ENCODE results near the gene APOD.

The APOD gene

DNA sequence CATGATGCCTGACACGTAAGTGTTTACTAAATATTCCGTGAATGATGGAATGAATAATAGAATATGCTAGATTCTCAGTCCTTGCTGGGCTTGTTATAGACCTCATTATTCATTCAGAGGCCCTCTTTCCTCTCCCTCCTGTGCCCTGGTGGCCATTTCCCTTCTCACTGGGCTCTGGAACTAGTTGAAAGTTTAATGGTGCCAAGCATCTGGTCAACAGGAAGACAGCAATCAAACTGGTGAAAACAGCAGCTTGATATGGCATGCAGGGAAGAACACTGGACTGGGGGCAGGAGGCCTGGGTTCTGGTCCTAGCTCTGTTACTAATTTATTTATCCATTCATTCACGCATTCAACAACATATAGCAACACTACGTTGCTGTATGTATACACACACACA lies 3.7 kb upstream of the APOD start:
- DNase-seq: no peak

DNA sequence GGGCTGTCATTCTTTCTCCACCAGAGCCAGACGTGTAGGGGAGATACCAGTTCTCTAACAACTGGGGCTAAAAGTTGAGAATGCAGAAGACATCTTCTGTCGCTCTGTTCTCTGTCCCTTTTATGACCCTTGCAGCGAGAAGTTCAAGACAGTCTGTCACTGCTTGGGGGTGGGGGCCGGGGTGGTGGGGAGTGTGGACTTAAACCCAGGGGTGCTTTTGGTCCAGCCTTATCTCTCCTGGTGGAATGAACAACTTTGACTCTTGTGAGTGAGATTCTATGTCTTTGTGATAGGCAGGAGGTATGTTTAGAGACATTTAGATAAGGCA lies 767 bp upstream of the APOD start:
- no peak for DNase-seq

DNA sequence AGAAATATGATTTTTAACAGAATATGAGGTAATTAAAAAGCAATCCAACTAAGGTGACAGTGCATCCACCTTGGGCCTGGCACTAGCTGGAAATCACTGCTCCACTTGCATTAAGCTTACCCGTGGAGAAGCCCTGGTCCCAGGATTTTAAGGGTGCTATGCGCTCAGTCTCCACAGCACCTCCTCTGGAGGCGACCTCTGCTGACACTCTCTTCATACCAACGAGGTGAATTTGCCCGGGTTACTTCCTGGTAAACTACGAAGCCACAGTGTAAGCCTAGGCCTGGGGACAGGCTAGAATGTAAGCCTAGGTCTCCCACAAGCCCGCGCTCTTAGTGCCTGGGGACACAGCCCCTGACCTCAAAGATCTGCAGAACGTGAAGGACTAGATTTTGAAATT lies 793 bp downstream of the APOD start:
- DNase-seq: no peak

DNA sequence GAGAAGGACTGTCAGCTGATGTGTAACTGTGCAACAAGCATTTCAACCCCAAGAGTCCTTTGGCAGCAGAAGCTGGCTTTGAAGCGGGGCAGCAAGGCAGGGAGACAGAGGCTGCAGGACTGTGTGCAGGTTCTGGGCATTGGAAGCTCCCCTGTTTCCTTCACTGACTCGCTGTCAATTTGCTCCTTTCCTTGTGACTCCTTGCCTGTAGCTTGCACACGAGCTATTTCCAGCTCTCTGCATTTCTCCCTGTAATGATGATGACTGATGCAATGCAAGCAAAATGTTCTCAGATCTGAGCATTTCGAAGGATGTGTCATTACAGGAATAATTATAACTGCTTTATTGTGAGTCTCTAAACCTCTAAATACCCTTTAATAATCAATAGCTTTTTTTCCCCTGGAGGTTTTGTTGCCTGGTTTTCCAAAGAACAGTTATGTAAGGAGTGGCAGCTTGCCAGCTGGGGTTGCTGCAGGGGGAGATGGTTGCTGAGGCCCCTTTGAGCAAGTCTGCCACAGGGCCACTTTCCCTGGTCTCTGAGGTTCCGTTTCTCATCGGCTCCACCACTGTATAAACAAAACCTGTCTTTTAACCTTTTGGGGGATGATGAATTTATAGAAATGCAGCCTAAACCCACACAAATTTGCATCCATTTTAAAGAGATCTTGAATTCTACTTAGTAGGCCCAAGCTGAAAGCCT lies 2.8 kb downstream of the APOD start:
- DNase-seq: no peak

- DNase-seq: no peak
Observed at GRCh38 chr3:195579281-195579680, 4.5 kb downstream of the APOD start.

DNA sequence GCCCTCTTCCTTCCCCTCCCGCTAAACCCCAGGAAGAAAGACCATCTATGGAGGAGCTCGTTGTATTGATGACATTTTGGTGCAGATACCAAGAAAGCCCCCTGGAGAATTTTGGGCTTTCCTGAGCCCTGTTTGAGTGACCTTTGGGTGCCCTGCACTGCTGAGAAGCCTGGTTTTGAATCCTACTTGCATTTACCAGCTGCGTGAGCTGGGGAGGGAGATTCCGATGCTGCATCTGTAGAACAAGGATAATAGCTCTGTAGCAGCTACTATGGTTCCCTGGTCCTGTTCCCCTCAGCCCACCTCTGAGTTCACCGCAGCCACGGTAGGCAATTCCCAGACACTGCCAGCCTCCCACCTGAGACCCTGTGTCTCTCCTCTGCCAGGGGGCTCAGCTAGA lies 5.2 kb downstream of the APOD start:
- no peak for DNase-seq

GRCh38 chr3:195577645-195578177 lies 6.0 kb downstream of the APOD start:
- no peak for DNase-seq

GRCh38 chr3:195574497-195575304 lies 9.0 kb downstream of the APOD start:
- no peak for DNase-seq

DNA sequence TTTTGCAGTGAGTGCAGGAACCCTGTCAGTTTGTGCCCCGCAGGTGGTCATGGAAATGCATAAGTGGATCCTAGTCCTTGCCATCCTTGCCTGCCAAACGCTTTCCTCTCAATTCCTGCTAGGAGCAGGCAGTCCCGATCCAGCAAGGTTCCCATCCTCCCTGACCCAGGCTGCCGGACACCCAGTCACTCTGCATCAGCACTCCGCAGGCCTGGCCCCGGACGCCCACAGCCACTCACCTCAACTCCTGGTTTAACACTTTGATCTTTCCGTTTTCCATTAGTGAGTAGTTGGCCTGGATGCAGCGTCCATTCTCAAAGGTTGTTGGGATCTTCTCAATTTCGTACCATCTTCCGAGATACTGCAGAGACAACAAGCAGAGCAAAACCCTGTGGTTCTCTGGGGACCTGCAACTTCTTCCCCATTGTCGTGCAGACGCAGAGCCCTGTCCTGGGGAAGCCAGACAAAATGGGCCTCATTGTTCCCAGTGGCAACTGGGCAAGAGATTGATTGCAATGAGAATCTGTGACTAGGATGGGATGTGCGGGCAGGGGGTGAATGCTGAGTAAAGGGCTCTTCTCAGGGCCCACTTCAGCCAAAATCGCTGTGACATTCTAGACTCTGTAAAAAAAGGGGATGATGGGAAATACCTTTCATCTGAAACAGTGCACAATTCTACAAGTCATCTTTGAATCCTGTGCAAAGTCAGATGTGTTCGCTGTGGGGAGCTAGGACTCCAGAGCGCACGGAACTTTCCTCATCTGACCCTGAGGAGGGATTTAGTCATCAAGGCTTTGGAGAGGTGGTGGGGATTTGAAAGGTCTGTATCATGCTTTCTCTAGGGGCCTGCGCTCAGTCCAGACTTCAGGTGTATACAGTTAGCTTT lies 9.9 kb downstream of the APOD start:
- DNase-seq: no peak

DNA sequence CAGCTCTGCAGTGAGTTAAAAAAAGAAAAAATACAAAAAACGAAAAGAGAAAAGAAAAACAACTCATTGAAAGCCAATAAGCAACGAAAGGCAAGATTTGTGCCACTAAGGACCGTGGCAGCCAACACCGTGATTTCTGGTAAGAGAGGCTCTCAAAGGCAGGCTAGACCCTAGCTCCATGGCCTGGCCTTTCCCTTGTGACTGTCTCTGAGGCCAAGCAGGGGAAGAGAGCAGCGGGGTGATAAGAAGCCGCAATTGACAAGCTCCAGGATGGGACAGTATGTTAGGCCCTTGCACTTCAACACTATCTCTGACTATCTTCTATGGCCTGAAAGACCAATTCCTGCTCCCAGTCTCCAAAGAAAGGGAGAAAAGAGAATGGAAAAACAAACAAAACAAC lies 12.4 kb downstream of the APOD start:
- no peak for DNase-seq

DNA sequence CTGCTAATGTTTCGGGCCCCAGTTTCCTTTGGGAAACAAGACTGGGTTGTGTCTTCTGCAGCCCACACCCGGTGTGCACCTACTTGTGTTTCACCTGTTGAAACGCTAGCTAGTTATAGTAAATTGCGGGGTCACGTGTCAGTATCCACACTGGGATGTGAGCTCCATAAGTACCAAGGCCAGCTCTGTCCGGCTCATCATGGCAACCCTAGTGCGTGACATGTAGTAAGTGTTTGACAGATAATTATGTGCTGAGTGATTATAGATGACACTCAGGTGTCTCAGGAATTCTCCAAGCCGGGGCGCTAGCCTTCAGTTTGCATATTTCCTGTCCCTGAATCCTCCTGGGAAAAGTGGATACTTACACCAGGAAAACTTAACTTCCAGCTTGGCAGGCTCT lies 12.8 kb downstream of the APOD start:
- no peak for DNase-seq

GRCh38 chr3:195570344-195570743 lies 13.4 kb downstream of the APOD start:
- no peak for DNase-seq

DNA sequence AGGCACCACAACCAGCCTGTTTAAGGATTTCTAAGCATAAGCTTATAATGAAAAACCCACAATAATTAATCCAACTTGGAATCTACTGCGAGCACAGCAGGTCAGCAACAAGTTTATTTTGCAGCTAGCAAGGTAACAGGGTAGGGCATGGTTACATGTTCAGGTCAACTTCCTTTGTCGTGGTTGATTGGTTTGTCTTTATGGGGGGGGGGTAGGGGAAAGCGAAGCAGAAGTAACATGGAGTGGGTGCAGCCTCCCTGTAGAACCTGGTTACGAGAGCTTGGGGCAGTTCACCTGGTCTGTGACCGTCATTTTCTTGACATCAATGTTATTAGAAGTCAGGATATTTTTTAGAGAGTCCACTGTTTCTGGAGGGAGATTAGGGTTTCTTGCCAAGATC lies 15.1 kb downstream of the APOD start:
- no peak for DNase-seq

- DNase-seq: no peak
Observed at GRCh38 chr3:195566797-195567196, 16.9 kb downstream of the APOD start.

DNA sequence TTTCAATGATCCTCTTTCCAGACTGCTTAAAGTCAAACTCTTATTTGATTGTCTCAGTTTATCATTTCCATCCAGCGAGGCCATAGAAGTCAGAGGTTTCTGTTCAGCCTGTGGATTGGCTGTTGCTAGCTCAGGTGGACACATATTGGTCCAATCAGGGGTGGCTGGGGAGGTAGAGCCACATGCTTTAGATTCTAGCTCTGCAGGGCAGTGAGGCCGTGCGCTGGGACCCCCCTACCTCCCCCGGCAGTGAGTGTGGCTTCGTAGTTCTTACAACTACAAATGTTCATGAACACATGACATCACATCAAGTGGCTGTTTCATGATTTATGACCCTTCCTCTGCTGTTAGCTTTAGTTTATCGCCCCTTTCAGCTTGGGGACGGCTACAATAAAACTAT lies 18.0 kb downstream of the APOD start:
- DNase-seq: no peak

GRCh38 chr3:195563317-195563716 lies 20.4 kb downstream of the APOD start:
- DNase-seq: no peak

GRCh38 chr3:195559723-195560409 lies 23.9 kb downstream of the APOD start:
- no peak for DNase-seq

- peak in 1 of 2 donors; percentile 35 for DNase-seq
Observed at GRCh38 chr3:195558602-195559001, 25.1 kb downstream of the APOD start.

DNA sequence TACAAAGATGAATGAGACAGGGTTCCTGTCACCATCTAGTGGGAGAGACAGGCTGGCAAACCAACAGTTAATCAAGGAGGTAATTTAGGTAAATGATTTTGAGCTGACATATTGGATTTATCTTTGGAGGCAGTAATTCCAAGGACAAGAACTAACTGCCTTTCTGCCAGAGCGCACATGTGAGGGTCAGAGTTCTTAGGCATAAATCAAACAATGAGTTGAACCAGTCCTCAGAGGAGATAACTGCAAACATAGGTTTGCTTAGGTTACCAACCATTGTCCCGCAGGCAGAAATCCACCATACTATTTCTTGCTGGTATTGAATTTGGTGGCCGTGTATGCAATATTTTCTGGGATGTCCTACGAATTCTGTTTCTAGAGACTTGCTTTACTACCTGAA lies 26.4 kb downstream of the APOD start:
- DNase-seq: no peak

- DNase-seq: no peak
Observed at GRCh38 chr3:195556390-195556789, 27.4 kb downstream of the APOD start.

GRCh38 chr3:195555110-195555509 lies 28.6 kb downstream of the APOD start:
- no peak for DNase-seq

- DNase-seq: no peak
Observed at GRCh38 chr3:195554458-195554857, 29.3 kb downstream of the APOD start.

DNA sequence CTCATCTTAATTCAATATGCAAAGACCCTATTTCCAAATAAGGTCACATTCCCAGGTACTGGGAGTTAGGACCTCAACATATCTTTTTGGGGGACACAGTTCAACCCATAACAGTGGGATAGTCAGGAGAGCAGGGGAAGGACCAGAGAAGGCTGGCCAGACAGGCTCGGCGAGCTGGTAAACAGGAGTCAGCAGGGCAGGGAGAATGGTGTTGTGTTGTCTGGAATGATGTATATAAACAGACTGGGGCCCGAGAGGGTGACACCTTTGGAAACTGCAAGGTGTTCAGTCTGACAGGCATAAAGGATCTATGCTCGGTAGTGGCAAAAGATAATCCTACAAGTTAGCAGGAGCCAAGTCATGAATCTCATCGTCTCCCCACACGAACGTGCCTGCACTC lies 30.5 kb downstream of the APOD start:
- DNase-seq: no peak

Measured in activated CD4-positive, alpha-beta T cell treated with anti-CD3 and anti-CD28 coated beads for 4 hours (primary cell).